Femur (tissue), 1 donor: ENCODE measurements around the gene YTHDF1.

ENCODE experiments used
- DNase-seq: peaks from one replicate; pipeline ENCODE4 v3.0.0-alpha.2; 2017

YTHDF1 gene

DNA sequence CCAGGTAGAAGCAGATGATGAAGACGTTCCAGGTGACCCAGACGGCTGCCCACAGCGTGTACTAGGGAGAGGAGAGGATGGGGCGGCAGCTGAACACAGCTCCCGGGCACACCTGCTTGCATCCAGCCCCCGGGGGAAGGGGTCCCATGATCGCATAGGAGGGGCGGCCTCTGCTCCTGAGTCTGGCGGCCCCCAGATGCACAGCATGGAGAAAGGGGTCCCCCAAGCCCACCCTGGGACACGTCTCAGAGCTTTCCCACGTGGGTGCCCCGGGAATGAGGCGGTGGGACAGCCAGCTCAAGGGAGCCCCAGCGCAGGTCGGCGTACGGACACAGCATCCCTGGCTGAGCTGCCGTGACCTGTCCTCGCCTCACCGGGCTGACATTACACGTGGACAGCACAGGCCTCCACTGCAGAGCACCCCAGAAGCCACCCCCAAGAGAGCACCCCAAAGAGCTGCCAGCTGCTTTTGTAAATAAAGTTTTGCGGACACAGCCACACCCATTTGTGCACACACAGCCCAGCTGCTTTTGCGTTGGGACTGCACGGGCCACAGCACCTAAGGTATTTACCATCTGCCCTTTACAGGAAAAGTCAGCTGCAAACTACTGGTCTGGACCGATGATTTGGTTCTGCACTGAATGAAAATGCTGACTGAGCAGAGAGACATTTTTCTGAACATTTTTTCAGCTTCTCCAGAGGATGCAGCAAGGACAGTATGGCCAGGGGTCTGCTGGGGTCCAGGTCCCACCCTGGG lies 33.1 kb upstream of the YTHDF1 start:
- no peak for DNase-seq

DNA sequence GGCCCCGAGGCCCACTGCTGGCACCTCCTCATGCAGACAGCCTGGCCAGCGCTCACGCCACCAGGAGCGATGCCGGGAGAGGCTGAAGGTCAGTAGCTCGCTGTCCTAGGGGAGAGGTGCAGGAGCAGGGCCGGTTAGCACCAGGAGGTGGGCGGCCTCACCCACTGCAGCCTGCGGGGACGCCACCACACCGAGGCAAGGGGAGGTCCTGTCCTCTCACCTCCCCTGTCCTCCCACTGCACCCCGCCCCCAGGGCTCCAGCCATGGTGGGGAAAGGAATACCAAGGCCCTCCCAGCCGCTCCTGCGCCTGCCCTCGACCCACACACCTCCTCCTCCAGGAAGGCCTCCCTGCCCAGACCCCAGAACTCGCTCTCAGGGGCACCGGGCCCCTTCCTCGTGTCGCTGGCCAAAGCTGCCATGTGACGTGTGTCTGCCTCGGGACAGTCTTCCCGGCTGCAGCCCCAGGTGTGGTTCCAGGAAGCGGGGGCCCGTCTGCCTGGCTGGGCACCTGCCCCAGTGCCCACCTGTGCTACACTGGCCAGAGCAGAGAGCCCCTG lies 31.8 kb upstream of the YTHDF1 start:
- DNase-seq: no peak

DNA sequence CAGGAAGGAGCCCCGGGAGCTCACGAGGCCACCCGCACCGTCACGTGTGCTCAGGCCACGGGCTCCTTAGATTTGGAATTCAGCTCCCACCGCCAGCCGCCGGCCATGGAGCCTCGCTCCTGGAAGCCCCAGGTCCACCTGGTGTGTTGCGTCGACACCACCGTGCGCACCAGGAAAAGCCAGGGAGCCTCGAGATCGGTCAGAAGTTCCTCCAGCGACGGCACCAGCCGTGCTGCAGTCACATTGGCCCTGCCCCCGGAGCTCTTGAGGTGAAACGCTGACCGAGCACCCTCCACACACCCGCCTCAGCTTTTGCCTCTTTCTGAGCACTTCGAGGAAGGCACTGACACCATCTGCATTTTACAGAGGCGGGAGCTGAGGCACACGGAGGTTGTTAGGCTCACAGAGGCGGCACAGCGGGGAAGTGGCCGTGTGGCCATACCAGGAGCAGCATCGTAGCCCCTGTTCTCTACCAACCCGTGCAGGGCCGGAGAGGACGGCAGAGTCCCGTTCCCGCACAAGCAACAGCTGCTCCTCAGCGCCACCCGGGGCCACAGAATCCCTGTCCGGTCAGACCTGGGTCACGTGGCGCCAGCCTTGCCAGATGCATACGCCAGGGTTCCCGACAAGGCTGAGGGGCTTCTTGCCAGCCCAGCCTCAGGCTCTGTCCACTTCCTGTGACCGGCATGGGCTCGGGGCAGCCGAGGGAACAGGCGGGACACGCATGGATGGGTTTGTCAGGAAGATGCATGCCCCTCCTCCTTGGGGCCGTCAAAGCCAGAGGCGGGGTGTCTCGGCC lies 30.8 kb upstream of the YTHDF1 start:
- DNase-seq: no peak

DNA sequence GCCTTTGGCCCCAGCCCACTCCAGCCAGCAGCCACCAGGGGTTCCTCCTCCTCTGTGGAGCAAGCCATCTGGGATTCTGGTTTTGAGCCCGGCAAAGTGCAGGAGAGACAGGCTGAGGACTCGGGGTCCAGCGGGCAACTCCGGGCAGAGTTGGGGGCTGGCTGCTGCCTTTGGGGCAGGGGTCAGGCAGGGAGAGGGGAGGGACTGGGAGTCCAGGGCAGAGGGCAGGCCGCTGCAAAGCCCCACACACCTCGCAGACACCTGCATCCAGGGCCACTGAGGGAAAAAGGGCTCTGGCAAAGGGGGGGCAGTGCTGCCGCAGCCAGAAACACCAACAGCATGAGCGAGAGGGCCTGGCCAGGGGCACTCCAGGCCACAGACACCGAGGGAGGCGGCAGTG lies 28.5 kb upstream of the YTHDF1 start:
- DNase-seq: no peak

DNA sequence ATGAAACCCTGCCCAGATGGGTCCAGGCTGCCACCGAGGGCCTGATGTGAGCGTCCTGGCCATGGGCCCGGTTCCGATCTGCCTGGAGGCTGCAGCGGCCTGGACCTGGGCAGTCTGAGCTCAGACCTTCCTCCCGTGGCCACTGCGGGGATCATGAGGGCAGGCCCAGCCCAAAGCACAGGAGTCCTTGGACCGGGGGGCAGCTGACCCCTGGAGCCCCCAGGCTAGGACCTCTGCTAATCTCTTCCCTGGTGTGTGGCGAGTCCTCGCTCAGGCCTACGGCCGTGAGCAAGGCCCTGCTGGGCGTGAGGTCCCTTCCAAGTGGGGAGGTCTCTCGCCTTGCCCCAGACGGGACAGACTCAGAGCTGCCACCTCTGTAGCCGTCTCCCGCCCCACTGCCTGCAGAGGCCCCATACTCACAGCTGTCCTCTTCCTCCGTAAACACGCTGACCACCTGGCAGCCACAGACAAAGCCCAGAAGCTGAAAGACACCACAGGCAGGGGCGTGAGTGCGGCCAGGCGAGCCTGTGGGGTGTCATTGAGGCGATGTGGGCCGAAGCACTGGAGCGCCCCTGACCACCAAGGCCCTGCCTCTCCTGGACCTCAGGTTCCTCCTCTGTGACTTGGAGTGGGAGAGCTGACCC lies 27.8 kb upstream of the YTHDF1 start:
- no peak for DNase-seq

DNA sequence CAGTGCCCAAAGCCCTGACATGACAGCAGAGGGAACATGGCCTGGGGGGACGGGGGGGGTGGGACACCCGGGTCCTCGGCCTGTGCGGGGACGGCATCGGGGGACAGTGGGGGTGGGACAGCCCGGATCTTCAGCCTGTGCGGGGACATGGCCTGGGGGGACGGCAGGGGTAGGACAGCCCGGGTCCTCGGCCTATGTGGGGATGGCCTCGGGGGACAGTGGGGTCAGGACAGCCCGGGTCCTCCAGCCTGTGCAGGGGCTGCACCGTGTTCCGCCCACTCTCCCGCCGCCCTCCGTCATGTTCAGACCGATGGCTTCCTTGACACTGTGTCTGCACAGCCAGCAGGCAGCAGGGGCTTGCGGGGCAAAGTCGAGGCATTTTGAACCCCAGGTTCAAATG lies 26.8 kb upstream of the YTHDF1 start:
- DNase-seq: no peak

DNA sequence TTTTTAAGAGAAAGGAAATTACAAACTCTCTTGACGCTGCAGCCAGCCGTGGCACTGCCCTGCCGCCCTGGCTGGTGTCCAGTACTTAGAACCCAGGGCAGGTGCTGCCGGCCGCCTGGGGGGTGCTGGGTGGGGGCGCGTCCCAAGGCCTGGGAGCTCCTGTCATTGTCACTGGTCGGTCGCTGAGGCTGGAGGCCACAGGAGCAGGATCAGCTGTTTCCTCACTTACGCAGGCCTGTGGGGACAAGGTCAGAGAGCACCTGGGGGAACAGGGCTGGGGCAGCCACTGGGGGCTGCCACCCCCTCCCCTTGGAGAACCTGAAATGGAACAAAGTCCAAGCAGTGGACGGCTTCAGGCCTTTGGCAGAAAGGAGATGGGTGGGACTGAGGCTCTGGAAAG lies 25.3 kb upstream of the YTHDF1 start:
- no peak for DNase-seq

DNA sequence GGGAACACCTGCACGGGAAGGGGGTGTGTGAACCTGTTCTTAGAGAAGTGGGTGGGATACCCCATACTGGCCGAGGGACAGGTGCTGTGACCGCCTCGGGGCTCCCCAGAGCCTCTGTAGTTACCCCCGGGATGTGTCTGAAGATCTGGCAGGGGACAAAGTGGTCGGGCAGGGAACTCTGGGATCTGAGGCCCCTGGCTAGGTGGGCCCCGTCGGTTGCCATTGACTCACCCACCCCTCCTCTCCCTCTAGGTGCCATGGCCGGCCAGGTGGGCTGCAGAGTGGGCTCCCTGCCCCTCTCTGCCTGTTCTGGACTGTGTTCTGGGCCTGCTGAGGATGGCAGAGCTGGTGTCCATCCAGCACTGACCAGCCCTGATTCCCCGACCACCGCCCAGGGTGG lies 24.1 kb upstream of the YTHDF1 start:
- no peak for DNase-seq

DNA sequence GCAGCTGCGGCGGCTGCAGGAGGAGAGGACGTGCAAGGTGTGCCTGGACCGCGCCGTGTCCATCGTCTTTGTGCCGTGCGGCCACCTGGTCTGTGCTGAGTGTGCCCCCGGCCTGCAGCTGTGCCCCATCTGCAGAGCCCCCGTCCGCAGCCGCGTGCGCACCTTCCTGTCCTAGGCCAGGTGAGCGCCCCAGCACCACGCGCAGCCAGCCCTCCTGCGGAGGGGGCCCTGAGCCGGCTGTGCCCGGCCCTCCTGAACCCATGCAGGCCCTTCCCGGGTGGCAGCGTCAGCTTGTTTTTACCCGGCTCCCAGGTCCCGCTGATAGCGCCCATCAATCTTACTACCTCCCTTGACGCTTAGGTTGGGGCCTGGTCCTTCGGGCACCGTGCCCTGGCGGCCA lies 23.5 kb upstream of the YTHDF1 start:
- no peak for DNase-seq

DNA sequence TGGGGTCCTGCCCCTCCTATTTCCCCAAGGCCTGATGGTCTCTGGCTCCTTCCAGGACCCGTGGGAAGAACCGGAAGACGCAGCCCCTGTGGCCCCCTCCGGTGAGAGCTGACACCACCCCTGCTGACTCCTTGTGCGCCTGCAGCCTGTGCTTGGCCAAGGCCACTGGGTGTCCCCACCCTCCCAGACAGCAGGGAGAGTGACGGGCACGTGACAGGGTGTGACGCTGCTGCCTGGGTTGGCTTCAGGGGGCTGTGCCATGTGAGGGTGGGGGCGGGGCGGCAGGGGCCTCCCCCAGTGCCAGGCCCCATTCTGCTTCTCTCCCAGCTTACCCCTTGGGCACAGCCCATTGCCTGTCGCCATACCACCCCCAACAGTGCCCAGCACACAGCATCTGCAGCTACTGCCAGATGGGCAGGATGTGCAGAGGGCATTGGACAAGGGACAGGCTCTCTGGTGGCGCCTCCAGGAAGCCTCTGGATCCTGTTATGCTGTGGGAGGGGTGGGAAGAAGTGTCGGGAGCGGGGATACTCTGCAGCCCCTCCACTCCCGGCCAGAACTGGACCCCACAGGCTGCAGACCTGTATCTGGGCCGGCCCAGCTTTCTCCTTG lies 22.7 kb upstream of the YTHDF1 start:
- no peak for DNase-seq

DNA sequence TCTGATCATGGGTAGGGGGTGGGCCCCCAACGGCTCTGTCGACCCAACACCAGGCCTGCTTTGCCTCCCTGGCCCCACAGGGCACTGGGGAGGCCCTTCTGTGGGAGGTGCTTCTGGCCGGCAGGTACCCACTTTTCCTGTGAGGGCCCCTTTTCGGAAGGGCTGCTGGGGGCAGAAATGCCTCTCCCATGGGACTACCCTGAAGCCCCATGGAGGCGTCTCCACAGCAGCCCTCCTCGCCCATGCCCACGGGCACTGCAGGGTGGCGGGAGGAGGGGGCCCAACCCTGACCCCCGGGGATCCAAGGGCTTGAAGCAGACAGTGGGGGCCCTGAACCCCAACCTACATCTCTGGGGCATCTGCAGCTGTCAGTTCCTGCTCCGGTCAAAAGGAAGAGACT lies 22.1 kb upstream of the YTHDF1 start:
- no peak for DNase-seq

DNA sequence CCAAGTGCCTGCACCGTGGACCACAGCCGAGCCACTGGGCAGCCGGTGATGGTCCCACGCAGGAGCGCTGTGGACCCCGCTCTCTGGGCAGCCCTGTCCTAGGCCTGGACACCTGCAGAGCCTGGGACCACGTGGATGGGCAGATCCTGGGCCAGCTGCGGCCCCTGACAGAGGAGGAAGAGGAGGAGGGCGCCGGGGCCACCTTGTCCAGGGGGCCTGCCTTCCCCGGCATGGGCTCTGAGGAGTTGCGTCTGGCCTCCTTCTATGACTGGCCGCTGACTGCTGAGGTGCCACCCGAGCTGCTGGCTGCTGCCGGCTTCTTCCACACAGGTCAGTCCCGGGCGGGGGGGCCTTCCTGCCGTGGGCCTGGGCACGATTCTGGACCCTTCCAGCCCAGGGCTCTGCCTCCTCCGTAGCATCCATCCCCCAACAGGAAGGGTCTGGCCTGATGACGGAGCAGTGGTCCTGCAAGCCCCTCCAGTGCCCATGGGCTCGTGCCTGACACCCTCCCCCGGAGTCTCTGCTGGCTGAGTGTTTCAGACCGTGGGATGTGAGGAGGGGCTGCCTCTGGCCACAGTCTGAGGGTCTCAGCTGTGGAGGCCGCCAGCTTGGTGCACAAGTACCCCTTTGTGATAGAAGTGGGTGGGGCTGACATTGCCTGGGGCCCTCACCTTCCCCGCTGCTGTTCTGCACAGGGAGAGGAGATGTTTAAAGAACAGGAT lies 20.3 kb upstream of the YTHDF1 start:
- no peak for DNase-seq

DNA sequence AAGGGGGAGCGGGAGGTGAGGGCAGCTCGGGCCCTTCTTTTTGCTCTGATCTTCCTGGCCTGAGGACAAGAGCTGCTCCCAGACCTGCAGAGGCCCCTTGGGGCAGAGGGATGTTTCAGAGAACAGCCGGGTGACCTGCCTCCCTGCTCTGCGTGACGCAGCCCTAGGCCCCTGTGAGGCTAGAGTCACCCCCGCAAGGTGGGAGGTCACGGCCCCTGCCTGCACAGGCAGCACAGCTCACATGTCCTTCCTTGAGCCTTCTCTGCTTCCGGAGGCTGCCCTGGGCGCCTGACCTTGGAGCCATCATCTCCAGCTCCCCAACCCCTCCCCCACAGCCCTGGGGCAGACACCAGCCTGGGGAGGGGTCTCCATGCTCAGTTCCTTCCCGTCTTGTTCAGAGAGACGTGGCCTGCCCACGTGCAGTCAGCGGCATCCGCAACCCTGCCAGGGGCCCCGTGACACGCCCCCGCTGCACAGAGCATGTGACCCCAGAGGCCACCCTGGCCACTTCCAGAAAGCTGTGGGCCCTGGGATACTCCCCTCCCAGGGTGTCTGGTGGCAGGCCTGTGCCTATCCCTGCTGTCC lies 19.6 kb upstream of the YTHDF1 start, which contains the start of gene BIRC7:
BIRC7 (plus strand) TSS at position 507 of the 585 bp plus-strand sequence. CDS start 192 bp downstream, outside the sequence.
- no peak for DNase-seq

DNA sequence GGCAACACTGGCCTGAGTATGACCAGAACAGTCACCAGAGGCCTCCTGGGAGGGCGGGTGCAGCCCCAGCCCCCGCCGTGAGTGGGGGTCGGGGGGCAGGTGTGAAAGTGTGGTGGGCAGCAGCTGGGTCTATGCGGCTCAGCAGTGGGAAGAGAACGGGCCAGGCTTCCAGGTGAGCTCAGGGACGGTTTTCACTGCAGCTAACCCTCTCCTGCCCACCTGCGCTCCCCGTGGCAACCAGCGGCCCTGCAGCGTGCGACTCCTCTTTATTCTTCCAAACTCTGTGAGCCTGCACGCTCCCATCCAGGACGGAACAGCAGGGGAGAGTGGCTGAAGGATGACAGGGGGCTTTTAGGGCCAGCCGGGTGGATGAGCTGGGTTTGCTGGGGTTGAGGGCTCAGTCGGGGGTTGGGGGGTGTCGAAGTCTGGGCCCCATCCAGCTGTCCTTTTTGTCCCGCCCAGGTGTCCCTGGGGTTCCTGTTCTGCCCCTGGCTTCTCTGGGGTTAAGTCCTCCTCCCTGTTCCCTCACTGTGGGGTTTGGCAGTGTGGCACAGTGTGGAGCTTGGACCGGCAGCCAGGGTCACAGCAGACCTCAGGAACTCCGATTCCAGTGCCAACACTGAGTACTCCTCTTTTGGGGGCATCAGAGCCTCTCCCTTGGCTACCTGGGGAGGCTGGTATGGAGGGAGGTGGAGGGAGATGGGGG lies 18.9 kb upstream of the YTHDF1 start:
- DNase-seq: no peak

DNA sequence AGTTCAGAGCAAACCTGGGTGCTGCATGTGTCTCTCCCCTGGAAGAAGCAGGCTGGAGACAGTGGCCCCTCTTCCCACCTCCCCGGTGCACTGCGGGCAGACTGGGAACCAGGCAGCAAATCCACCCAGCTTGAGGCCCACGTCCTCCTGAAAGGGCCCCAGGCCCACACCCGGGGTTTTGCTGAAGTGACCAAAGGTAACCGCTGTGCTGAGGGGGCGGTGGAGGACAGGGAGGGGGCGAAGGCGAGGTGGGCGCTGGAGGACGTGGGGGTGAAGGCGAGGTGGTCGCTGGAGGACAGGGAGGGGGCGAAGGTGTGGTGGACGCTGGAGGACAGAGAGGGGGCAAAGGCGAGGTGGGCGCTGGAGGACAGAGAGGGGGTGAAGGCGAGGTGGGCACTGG lies 18.0 kb upstream of the YTHDF1 start:
- DNase-seq: no peak

DNA sequence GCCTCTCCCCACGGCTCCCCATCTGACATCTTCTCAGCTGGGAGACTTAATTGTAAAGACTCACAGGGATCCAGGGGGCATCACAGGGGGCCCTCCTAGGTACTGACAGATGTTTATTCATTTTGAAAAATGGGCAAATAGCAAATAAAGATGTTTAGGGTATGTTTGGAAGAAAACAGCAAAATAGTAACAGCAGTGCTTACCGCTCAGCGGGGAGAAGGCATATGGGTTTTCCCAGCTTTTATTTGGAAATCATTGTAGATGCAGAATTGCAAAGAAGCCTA lies 17.1 kb upstream of the YTHDF1 start:
- no peak for DNase-seq

DNA sequence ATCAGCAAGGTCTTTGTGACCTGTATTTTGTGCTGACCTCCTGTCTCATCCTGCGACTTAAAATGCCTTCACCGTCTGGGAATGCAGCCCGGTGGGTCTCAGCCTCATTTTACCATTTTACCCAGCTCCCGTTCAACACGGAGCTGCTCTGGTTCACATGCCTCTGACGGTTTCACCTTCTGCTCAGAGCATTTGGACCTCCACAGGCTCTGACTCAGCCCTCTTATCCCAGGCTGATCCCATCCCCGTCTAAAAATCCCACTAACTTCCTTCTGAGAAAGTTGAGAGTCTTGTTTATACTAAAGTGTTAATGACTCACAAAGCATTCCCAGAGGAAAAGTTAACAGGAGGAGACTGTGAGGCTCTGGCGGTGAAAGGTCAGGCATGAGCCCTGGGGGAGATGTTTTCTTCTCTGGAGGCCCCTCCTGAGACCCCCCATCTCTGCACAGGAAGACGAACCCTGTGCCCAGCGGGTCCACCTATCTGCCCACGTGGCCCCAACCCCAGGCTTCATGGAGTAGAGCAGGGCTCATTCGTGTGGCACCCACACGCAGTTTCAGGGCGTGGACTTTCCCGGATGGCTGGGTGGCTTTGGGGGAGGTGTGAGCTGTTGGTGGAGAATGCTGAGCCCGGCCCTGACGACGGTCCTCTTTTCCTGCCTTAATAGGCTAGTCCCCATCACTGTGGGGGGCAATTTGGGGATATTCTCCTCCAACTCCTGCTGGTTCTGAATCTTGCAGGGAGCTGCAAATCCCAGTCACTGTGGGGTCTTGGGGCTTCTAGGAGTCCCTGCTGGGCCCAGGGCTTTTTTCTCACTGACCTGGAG lies 16.5 kb upstream of the YTHDF1 start:
- no peak for DNase-seq

DNA sequence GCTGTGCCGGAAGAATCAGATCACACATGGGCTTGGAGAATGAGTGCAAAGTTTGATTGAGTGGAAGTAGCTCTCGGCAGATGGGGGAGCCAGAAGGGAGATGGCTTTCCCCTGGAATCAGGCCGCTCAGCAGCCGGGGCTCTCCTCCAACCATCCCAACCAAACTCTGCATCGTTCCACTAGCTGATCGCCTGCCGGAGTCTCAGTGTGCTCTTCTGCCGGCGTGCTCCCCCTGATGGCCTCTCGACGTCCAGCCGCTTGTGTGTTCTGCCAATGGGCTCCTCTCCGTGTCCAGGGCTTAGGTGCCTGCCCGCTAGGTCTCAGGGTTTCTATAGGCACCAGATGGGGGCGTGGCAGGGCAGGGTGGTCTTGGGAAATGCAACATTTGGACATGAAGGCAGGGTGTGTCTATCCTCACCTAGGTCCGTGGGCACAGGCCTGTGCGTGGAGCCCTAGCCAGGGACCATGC lies 14.9 kb upstream of the YTHDF1 start:
- DNase-seq: peak; percentile 82

DNA sequence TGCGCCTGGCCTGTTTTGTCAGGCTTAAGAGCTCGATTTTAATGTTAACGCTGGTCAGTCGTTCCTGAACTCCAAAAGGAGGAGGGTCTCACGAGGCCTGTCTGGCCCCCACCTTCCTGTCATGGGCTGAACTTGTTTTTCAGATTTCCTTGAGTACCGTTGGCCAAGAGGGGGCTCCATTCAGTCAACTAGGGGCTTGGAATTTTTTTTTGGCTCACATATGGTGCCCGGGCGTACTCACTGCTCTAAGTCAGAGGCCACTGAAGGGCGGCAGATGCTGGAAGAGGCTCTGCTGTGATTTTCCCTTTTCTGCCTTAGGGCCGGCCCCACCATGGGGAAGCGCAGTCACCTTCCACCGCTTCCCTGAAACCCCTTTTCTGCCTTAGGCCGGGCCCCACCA lies 12.9 kb upstream of the YTHDF1 start:
- DNase-seq: no peak

DNA sequence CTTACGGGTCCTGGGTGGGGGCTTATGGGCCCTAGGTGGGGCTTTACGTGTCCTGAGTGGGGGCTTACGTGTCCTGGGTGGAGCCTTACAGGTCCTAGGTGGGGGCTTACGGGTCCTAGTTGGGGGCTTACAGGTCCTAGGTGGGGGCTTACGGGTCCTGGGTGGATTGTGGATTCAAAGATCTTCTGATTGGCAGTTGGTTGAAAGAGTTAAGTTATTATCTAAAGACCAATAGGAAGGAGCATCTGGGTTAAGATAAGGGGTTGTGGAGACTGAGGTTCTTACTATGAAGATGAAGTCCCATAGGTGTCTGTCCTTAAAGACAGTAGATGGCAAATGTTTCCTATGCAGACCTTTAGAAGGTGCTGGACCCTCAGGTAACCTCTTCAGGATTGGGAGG lies 11.3 kb upstream of the YTHDF1 start:
- no peak for DNase-seq
